Measurements from ENCODE around the gene ADRB1.

Gene ADRB1

GRCh38 chr10:114058297-114058696 lies 14.6 kb downstream of the ADRB1 start:
- no peak for DNase-seq

DNA sequence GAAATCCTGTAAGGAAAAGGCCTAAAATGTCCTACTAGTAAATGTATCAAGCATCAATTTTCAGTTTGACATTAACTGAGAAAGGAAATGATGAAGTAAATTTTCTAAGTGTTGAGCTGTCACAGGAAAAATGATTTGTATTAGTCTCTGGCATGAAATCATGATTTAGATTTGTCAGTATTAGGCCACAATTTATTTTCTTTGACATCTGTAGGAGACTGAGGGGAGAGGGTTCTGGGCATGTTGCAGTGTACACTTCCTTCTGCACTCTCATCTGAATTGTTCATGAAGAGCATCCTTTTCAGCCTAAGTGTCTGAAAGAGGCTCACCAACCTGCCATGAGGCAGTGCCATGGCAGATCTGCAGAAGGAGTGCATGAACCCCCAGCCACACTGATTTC lies 15.9 kb downstream of the ADRB1 start:
- no peak for DNase-seq

GRCh38 chr10:114060456-114060855 lies 16.8 kb downstream of the ADRB1 start:
- no peak for DNase-seq

GRCh38 chr10:114061148-114061547 lies 17.5 kb downstream of the ADRB1 start:
- DNase-seq, result no peak

DNA sequence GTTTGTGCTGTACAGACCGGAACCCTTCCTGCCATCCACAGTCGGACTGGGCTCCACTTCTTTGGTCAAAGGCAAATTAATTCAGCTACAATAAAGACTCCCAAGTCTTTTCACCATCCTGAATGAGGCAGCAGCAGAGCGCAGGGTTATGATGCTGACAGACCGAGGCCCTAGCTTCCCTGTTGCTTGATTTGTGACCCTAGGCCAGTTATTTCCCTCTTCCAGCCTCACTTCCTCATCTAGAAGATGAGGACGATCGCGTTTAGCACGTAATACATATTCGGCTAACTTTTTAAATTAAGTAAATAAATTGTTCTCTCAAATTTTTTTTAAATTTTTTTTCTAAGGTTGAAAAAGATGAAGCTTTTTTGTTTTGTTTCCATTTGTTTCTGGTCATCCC lies 18.1 kb downstream of the ADRB1 start:
- DNase-seq, result no peak

GRCh38 chr10:114064151-114065048 lies 20.7 kb downstream of the ADRB1 start:
- peak; percentile 36 for DNase-seq

DNA sequence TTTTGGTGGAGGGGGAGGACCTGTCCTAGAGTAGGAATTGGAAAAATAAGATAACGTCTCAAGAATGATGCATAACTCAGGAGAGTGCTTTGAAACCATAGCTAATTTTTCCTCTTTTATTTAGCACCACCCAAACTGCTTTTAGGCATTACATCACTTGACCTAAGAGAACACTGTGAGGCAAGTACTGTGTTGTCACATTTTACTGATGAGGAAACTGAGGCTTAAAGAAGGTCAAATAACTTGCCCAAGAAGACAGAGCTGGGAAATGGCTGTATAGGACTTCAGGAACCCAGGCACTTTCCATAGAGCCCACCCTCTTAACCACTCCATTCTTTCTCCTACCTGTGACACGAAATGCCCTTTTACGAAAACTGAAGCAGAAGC lies 21.4 kb downstream of the ADRB1 start:
- DNase-seq, result no peak

GRCh38 chr10:114068054-114068707 lies 24.5 kb downstream of the ADRB1 start:
- peak; percentile 25 for DNase-seq

DNA sequence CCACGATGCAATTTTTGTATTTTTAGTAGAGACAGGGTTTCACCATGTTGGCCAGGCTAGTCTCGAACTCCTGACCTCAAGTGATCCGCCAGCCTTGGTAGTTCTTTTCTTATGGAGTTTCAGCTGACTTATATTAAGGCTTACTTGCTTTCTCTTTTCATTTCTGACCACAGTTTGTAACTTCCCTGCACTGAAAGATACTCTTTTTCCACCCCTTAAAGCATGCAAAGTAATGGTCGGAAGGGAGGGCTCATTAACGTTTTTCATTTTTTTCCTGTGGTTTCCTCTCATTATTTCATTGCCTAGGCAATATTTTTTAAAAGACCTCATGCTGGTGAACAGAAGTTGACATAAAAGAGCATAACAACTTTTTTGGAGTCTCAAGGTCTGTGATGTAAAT lies 27.0 kb downstream of the ADRB1 start:
- DNase-seq, result no peak

DNA sequence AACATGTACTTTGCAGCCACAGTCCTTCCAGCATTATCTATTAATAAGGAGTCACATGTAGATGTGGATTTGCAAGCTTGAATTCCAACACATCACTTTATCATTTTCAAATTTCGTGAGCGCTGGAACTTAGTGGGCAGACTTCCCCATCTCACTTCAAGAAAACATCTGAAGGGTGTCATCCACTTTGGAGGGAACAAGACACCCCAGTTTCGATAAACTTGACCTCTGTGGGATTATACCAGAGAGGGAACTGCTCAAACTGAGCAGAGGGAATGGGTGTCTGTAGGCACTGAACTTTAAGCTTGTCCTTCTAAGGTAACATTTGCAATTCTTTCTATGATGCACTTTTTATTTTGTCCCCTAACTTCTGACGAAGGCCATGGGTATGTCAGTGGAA lies 27.5 kb downstream of the ADRB1 start:
- no peak for DNase-seq

DNA sequence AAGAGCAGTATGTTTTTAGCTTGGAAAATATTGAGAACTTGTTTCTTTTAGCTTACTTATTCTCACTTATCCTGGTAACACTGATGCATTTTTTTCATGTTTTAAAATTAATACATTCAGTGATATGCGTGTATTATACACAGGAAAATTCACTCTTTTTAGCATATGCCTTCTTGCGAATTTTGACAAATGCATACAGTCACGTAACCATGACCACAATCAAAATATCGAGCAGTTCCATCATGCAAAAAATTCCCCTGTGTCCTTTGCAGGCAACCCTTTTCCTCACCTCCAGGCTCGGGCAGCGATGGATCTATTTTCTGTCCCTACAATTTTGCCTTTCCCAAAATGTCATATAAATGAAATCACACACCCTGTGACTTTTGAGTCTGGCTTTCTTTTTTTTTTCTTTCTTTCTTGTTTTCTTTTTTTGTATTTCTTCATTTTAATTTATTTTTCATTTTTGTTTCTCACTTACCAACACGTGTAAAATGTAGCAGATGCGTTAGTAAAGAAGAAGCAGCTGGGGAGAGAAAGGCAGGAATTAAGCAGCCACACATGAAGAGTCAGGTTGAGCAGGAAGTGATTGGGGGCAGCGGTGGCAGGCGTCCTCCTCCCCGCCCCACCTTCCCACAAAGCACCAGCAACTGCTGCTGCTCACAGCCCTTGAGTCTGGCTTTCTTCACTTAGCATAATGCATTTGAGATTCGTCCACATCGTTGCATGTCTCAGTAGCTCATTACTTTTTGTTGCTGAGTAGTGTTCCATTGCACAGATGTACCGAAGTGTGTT lies 29.9 kb downstream of the ADRB1 start:
- DNase-seq, result no peak

GRCh38 chr10:114075093-114075492 lies 31.4 kb downstream of the ADRB1 start:
- DNase-seq, result no peak

- DNase-seq, result no peak
Observed at GRCh38 chr10:114077347-114077746, 33.7 kb downstream of the ADRB1 start.

- peak; percentile 35 for DNase-seq
Observed at GRCh38 chr10:114077815-114078219, 34.2 kb downstream of the ADRB1 start.

- no peak for DNase-seq
Observed at GRCh38 chr10:114078346-114078745, 34.7 kb downstream of the ADRB1 start.

DNA sequence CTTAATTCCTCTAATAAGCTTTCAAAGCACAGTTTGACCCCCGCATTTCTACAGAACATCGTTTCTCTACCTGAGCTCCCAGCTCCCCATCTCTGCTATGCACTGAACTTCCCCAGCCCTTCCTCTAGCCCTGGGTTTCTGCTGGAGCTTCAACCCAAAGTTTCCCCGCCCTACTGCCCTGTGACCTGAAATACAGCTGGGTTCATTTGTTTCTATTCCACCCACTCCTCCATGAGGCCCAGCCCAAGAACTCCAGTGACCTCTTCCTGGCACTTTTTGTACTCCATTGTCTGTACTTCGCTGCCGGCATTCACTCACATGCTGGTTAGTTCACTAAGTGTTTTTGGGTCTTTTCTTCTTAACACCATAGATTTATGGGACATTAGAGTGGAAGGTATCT lies 35.8 kb downstream of the ADRB1 start:
- no peak for DNase-seq

DNA sequence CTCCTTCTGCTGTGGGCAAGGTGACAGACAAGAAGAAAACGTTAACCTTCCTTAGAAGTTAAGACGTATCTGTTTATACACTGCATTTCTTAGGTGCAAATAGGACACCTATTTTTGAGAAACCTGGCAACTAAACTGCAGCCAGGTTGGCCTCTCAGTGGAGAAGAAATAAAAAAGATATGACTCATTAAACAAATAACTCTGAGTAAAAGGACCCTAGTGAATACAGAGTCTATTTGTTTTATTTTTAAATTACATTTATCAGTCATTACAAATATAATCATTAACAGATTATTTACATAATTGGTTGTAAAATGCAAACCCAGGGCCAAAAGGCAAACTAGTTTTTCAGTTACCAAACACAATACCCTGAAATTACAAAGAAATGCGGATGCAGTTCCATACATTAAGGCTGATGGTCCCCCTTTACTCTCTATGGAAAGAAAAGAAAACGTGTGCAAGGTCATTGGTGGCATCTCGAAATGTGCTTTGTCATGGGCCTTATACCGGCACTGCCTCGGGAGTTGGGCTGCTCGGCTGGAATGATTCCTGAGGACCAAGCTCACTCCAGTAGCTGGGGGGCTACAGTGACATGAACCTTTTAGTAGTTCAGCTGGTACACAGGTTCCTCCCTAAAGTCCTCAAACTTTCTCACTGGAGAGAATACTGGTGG lies 38.4 kb downstream of the ADRB1 start:
- DNase-seq, result no peak

DNA sequence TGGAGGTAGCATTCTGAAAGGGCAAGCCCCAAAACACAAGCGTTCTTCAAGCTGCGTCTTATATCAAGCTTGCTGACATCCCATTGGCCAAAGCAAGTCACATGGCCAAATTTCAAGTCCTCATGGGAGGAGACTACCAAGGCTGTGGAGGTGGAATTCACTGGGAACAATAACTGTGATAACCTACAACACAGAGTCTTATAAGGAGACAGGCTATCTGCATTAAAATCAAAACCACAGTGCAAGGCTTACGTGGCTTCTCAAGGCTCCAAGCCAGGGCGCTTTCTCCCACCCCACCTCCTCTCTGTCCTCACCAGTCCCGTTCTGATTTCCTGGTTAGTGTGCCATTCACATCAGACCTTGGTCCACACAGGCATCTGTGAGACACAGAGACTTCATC lies 39.4 kb downstream of the ADRB1 start:
- DNase-seq, result no peak

- no peak for DNase-seq
Observed at GRCh38 chr10:114084215-114084614, 40.5 kb downstream of the ADRB1 start.

GRCh38 chr10:114087255-114087654 lies 43.6 kb downstream of the ADRB1 start:
- DNase-seq, result no peak

DNA sequence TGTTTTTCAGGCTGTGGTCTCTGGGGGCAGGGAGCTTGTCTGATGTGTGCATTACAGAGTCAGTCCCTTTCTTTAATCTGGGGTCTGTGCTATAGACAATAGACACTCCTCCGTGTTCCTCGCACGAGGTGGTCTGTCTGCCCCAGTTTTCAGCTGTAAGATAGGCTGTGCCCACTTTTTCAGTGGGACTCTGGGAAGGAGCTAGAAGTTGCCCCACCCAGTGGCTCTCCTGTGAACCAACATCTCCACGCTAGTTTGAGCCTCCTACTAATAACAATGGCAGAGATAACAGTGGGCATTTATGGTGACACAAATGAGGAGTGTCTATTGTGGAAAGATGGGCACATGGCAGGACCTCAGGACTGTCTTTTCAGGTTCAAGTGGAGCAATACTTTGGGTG lies 44.0 kb downstream of the ADRB1 start:
- no peak for DNase-seq

DNA sequence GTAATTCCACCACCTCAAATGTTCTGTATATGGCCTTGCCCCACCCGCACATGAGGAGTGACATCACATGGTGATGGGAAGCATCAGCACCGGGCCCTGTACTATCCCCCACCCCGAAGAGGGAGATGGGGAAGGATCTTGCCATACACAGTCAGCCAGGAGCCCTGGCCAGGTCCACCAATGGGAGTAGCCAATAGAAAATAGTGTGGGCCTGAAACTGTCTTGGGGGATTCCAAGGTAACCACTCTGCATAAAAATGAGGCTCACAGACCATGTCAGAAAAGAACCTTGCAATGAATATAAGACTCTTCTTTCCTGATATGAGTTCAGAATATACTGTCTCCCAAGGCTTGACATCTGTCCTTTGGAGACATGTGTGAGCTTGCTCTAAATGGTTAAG lies 51.1 kb downstream of the ADRB1 start:
- DNase-seq, result no peak

Measured in retina (tissue), 1 donor.